Peyer's patch (tissue), 4 donors: Measurements from ENCODE around the gene MDFIC2.

Experiments used
- POLR2A ChIP-seq, 2 donors: fragments of 450-650 bp; IDR thresholded peaks; one replicate each; pipeline ENCODE4 v1.5.1; 2017; ENCODE audit warnings: antibody characterized with exemption in 2 of 2, mild to moderate bottlenecking in 2 of 2, moderate library complexity in 2 of 2
- TF ChIP-seq, protein P1 (sequence below), 6 experiments: fragments of 450-650 bp in 4 of 6; fragments of 200-600 bp in 2 of 6; sonication (generic) in 1 of 6; IDR thresholded peaks; one replicate each; pipeline ENCODE4 v1.5.1; 2017 to 2019; ENCODE audit warnings: antibody characterized with exemption in 6 of 6, mild to moderate bottlenecking in 3 of 6, moderate library complexity in 1 of 6

DNA sequence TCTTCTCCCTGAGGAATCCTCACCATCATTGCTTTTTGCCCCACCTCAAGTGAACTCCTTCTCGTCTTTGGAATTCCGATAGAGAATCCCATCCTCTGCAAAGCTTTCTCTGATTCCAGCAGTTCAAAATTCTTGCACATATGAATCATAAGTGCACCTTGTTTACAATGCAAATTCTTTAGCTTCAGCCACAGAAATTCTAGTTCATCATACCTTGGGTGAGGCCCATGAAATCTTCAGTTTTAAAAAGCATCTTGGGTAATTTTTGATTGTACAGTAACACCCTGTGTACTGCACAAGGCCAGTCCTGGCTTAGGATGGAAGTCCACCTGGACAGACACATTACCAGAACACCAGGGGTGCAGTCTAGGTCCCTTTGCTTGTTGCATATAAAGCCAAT, 30.8 kb downstream of the MDFIC2 start:
- TF ChIP-seq, protein P1, sequence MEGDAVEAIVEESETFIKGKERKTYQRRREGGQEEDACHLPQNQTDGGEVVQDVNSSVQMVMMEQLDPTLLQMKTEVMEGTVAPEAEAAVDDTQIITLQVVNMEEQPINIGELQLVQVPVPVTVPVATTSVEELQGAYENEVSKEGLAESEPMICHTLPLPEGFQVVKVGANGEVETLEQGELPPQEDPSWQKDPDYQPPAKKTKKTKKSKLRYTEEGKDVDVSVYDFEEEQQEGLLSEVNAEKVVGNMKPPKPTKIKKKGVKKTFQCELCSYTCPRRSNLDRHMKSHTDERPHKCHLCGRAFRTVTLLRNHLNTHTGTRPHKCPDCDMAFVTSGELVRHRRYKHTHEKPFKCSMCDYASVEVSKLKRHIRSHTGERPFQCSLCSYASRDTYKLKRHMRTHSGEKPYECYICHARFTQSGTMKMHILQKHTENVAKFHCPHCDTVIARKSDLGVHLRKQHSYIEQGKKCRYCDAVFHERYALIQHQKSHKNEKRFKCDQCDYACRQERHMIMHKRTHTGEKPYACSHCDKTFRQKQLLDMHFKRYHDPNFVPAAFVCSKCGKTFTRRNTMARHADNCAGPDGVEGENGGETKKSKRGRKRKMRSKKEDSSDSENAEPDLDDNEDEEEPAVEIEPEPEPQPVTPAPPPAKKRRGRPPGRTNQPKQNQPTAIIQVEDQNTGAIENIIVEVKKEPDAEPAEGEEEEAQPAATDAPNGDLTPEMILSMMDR (IDR thresholded peaks at IDR 0.05) = no peak
- no peak for TF ChIP-seq POLR2A (IDR thresholded peaks at IDR 0.05)
